ENCODE measurements around the gene YIPF6. TPM values are rescaled to one million over a fixed set of nuclear protein-coding genes. Genes with fewer than 3 reads are reported as not detected.
"Not testable (repeated sequence)": the region's sequence is repeated elsewhere in the genome, so short reads cannot be mapped to it uniquely, and the experiment has no call there.

The YIPF6 gene
- total and polyA plus RNA-seq, 4 experiments from 2014 or later: 17.1 to 23.2 (median 20.6) TPM

GRCh38 chrX:68506649-68507048 lies 7.8 kb downstream of the YIPF6 start:
- H3K4me1 Mint-ChIP-seq: peaks cover 26 to 74% (median 50%) of the 10 kb centered on the region in 4 donors
- peak overlapping the region in 1 of 7 donors; percentile 88 for H3K27ac Mint-ChIP-seq
- no peaks in the 10 kb centered on the region for H3K9me3 ChIP-seq (ENCODE audit: control insufficient read depth in 1 of 2, low read length in 2 of 2)
- H3K4me3 Mint-ChIP-seq: no peak overlapping the region
- POLR2A ChIA-PET (ENCODE audit: partially characterized antibody): no interaction called here
- CTCF ChIA-PET (ENCODE audit: partially characterized antibody): interaction anchor here (1.3 kb wide), 1 partner anchor 13 kb away, joined by 3 read pairs; no protein-coding TSS in a partner anchor
- no peaks in the 10 kb centered on the region for H3K36me3 ChIP-seq (ENCODE audit: insufficient read depth, low read length)
- H3K4me1 ChIP-seq (ENCODE audit: insufficient read depth, low read length): peaks cover 41% of the 10 kb centered on the region
- H3K27me3 ChIP-seq (ENCODE audit: insufficient read depth, low read length): no peaks in the 10 kb centered on the region
- no peaks in the 10 kb centered on the region for H3K27me3 Mint-ChIP-seq
- intact Hi-C loops (cut with micrococcal nuclease): loop anchor here (10.0 kb wide), 1 partner anchor 1628 kb away; the partner anchor contains the start of gene IGBP1
- no peak for DNase-seq
- H3K36me3 Mint-ChIP-seq: peaks cover 0 to 22% of the 10 kb centered on the region in 2 donors
- no peaks in the 10 kb centered on the region for H3K9me3 Mint-ChIP-seq
- H3K27ac ChIP-seq (ENCODE audit: low read depth, low read length): no peak overlapping the region
- no peak overlapping the region for H3K4me3 ChIP-seq (ENCODE audit: low read length in 2 of 2)

DNA sequence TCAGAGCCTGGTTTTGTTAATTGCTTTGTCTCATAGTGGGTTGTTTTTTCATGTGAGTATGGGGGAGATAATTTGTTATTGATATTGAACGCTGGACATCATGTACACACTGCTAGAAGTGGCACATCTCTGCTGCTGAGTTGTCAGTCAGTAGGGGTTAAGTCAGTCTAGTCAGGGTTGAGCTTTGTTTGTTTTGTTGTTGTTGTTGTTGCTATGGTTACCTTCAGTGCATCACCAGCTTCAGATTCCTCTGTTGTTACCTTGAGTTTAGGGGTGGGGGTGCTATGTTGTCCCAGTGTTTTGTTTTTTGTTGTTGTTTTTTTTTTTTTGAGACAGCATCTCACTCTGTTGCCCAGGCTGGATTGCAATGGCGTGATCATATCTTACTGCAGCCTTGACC lies 9.9 kb downstream of the YIPF6 start:
- ChIA-PET POLR2A (ENCODE audit: partially characterized antibody) (no interaction called here), CTCF (ENCODE audit: partially characterized antibody) (no interaction called here)
- Mint-ChIP-seq H3K4me3 (peak overlapping the region in 3 of 8 donors; percentile 1 to 31 (median 3)), H3K27me3 (no peaks in the 10 kb centered on the region), H3K36me3 (peaks cover 5 to 28% of the 10 kb centered on the region in 2 donors), H3K4me1 (peaks cover 23 to 56% (median 38%) of the 10 kb centered on the region in 4 donors), H3K27ac (peak overlapping the region; percentile 85 to 96 (median 88)), H3K9me3 (no peaks in the 10 kb centered on the region)
- H3K4me1 ChIP-seq (ENCODE audit: insufficient read depth, low read length): peaks cover 34% of the 10 kb centered on the region
- peak overlapping the region; percentile 35 for H3K27ac ChIP-seq (ENCODE audit: low read depth, low read length)
- H3K4me3 ChIP-seq (ENCODE audit: low read length in 2 of 2): no peak overlapping the region
- no peaks in the 10 kb centered on the region for H3K27me3 ChIP-seq (ENCODE audit: insufficient read depth, low read length)
- intact Hi-C loops (cut with micrococcal nuclease): loop anchor here (10.0 kb wide), 1 partner anchor 1626 kb away; the partner anchor contains the start of gene IGBP1
- H3K9me3 ChIP-seq (ENCODE audit: control insufficient read depth in 1 of 2, low read length in 2 of 2): no peaks in the 10 kb centered on the region
- peak; percentile 35 to 67 (median 56) for DNase-seq
- peaks cover 4% of the 10 kb centered on the region for H3K36me3 ChIP-seq (ENCODE audit: insufficient read depth, low read length)

GRCh38 chrX:68511255-68511654 lies 12.4 kb downstream of the YIPF6 start:
- Mint-ChIP-seq H3K4me3 (no peak overlapping the region), H3K4me1 (peaks cover 15 to 31% (median 23%) of the 10 kb centered on the region in 4 donors), H3K27me3 (no peaks in the 10 kb centered on the region), H3K9me3 (no peaks in the 10 kb centered on the region), H3K27ac (peak overlapping the region in 1 of 7 donors; percentile 2), H3K36me3 (peaks cover 5 to 20% of the 10 kb centered on the region in 2 donors)
- DNase-seq: peak in 4 of 5 donors; percentile 26 to 43 (median 36)
- H3K27ac ChIP-seq (ENCODE audit: low read depth, low read length): no peak overlapping the region
- peaks cover 8% of the 10 kb centered on the region for H3K36me3 ChIP-seq (ENCODE audit: insufficient read depth, low read length)
- H3K27me3 ChIP-seq (ENCODE audit: insufficient read depth, low read length): no peaks in the 10 kb centered on the region
- intact Hi-C loops (cut with micrococcal nuclease): loop anchor here (5.0 kb wide), 1 partner anchor 776 kb away; no protein-coding TSS in a partner anchor
- peaks cover 19% of the 10 kb centered on the region for H3K4me1 ChIP-seq (ENCODE audit: insufficient read depth, low read length)
- no peaks in the 10 kb centered on the region for H3K9me3 ChIP-seq (ENCODE audit: control insufficient read depth in 1 of 2, low read length in 2 of 2)
- ChIA-PET POLR2A (ENCODE audit: partially characterized antibody) (no interaction called here), CTCF (ENCODE audit: partially characterized antibody) (interaction anchor here (0.7 to 1.1 kb wide), 4 partner anchors 8 to 318 kb away, joined by 3 to 4 read pairs (median 3); partner anchors contain the start of gene EFNB1)
- H3K4me3 ChIP-seq (ENCODE audit: low read length in 2 of 2): no peak overlapping the region

DNA sequence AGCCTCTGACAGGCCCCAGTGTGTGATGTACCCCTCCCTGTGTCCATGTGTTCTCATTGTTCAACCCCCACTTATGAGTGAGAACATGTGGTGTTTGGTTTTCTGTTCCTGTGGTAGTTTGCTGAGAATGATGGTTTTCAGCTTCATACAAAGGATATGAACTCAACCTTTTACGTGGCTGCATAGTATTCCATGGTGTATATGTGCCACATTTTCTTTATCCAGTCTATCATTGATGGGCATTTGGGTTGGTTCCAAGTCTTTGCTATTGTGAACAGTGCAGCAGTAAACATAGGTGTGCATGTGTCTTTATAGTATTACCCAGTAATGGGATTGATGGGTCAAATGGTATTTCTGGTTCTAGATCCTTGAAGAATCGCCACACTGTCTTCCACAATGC lies 25.8 kb downstream of the YIPF6 start:
- H3K9me3 Mint-ChIP-seq; H3K4me1 ChIP-seq (ENCODE audit: insufficient read depth, low read length); H3K27me3 Mint-ChIP-seq; H3K4me3 ChIP-seq (ENCODE audit: low read length in 2 of 2); H3K27me3 ChIP-seq (ENCODE audit: insufficient read depth, low read length); POLR2A ChIA-PET (ENCODE audit: partially characterized antibody); DNase-seq; H3K27ac Mint-ChIP-seq; H3K4me3 Mint-ChIP-seq; H3K27ac ChIP-seq (ENCODE audit: low read depth, low read length); CTCF ChIA-PET (ENCODE audit: partially characterized antibody); H3K4me1 Mint-ChIP-seq; H3K9me3 ChIP-seq (ENCODE audit: control insufficient read depth in 1 of 2, low read length in 2 of 2); intact Hi-C loops (cut with micrococcal nuclease): not testable (repeated sequence)
- peaks cover 53 to 75% of the 10 kb centered on the region in 2 donors for H3K36me3 Mint-ChIP-seq
- H3K36me3 ChIP-seq (ENCODE audit: insufficient read depth, low read length): peaks cover 16% of the 10 kb centered on the region

- ChIA-PET CTCF (ENCODE audit: partially characterized antibody) (no interaction called here), POLR2A (ENCODE audit: partially characterized antibody) (no interaction called here)
- H3K36me3 ChIP-seq (ENCODE audit: insufficient read depth, low read length): peaks cover 5% of the 10 kb centered on the region
- Mint-ChIP-seq H3K27ac (peak overlapping the region in 1 of 7 donors; percentile 23), H3K4me1 (no peaks in the 10 kb centered on the region), H3K9me3 (no peaks in the 10 kb centered on the region), H3K36me3 (peaks cover 21 to 45% of the 10 kb centered on the region in 2 donors), H3K4me3 (no peak overlapping the region), H3K27me3 (no peaks in the 10 kb centered on the region)
- H3K4me1 ChIP-seq (ENCODE audit: insufficient read depth, low read length): no peaks in the 10 kb centered on the region
- intact Hi-C loops (cut with micrococcal nuclease): no loop called here
- DNase-seq: no peak
- no peaks in the 10 kb centered on the region for H3K27me3 ChIP-seq (ENCODE audit: insufficient read depth, low read length)
- H3K4me3 ChIP-seq (ENCODE audit: low read length in 2 of 2): no peak overlapping the region
- no peaks in the 10 kb centered on the region for H3K9me3 ChIP-seq (ENCODE audit: control insufficient read depth in 1 of 2, low read length in 2 of 2)
- H3K27ac ChIP-seq (ENCODE audit: low read depth, low read length): no peak overlapping the region
Measured at GRCh38 chrX:68532831-68533533, 34.1 kb downstream of the YIPF6 start.

DNA sequence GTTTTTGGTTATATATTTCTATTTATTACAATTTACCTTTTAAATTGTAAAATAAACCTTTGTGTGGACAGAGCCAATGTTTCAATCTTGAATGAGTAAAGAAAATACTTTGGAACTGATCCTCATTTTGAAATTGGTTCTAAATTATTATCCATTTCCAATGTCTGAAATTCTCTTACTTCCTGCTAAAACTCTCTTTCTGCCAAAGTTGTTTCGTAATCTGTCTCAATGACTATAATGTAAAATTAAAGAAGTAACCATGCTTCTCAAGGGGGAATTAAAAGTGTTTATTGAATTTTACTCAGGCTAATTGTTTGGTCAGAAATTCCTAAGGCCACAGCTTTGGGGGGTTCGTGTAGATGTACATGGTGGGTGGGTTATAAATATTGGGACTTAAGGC lies 34.8 kb downstream of the YIPF6 start:
- Mint-ChIP-seq H3K36me3 (peaks cover 17 to 39% of the 10 kb centered on the region in 2 donors), H3K9me3 (no peaks in the 10 kb centered on the region), H3K27ac (no peak overlapping the region), H3K4me3 (no peak overlapping the region), H3K4me1 (no peaks in the 10 kb centered on the region), H3K27me3 (no peaks in the 10 kb centered on the region)
- H3K27ac ChIP-seq (ENCODE audit: low read depth, low read length): no peak overlapping the region
- CTCF ChIA-PET (ENCODE audit: partially characterized antibody): no interaction called here
- H3K4me3 ChIP-seq (ENCODE audit: low read length in 2 of 2): no peak overlapping the region
- no peak for DNase-seq
- peaks cover 5% of the 10 kb centered on the region for H3K36me3 ChIP-seq (ENCODE audit: insufficient read depth, low read length)
- no peaks in the 10 kb centered on the region for H3K4me1 ChIP-seq (ENCODE audit: insufficient read depth, low read length)
- no peaks in the 10 kb centered on the region for H3K27me3 ChIP-seq (ENCODE audit: insufficient read depth, low read length)
- H3K9me3 ChIP-seq (ENCODE audit: control insufficient read depth in 1 of 2, low read length in 2 of 2): no peaks in the 10 kb centered on the region
- intact Hi-C loops (cut with micrococcal nuclease): no loop called here
- POLR2A ChIA-PET (ENCODE audit: partially characterized antibody): no interaction called here

DNA sequence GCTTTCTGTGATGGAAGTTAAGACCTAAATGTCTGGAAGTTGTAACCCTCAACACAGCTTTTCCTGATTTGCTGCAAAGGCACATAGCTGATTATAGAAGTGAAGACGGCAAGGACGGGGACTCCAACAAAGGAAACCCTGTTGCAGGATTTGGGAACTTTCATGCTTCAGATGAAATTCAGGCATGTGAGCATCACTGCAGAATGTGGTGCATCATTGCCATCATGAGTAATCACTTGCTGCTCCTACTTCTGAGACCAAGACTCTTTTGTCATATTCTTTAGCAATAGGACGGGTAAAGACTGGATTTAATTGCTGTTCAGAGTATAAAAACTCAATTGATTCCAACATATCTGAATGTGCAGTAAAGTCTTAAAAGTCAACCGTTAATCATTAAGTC lies 35.8 kb downstream of the YIPF6 start:
- H3K27me3 ChIP-seq (ENCODE audit: insufficient read depth, low read length): no peaks in the 10 kb centered on the region
- H3K36me3 Mint-ChIP-seq: peaks cover 17 to 29% of the 10 kb centered on the region in 2 donors
- DNase-seq: no peak
- no peak overlapping the region for H3K27ac Mint-ChIP-seq
- H3K27me3 Mint-ChIP-seq: no peaks in the 10 kb centered on the region
- H3K4me1 Mint-ChIP-seq: no peaks in the 10 kb centered on the region
- no peak overlapping the region for H3K4me3 Mint-ChIP-seq
- no peak overlapping the region for H3K27ac ChIP-seq (ENCODE audit: low read depth, low read length)
- CTCF ChIA-PET (ENCODE audit: partially characterized antibody): no interaction called here
- no peak overlapping the region for H3K4me3 ChIP-seq (ENCODE audit: low read length in 2 of 2)
- no peaks in the 10 kb centered on the region for H3K4me1 ChIP-seq (ENCODE audit: insufficient read depth, low read length)
- intact Hi-C loops (cut with micrococcal nuclease): no loop called here
- H3K9me3 ChIP-seq (ENCODE audit: control insufficient read depth in 1 of 2, low read length in 2 of 2): no peaks in the 10 kb centered on the region
- H3K9me3 Mint-ChIP-seq: no peaks in the 10 kb centered on the region
- H3K36me3 ChIP-seq (ENCODE audit: insufficient read depth, low read length): peaks cover 5% of the 10 kb centered on the region
- POLR2A ChIA-PET (ENCODE audit: partially characterized antibody): no interaction called here

Data from CD4-positive, alpha-beta memory T cell (primary cell).